Measurements from ENCODE around the gene RPUSD2.

- TF ChIP-seq, protein P1, sequence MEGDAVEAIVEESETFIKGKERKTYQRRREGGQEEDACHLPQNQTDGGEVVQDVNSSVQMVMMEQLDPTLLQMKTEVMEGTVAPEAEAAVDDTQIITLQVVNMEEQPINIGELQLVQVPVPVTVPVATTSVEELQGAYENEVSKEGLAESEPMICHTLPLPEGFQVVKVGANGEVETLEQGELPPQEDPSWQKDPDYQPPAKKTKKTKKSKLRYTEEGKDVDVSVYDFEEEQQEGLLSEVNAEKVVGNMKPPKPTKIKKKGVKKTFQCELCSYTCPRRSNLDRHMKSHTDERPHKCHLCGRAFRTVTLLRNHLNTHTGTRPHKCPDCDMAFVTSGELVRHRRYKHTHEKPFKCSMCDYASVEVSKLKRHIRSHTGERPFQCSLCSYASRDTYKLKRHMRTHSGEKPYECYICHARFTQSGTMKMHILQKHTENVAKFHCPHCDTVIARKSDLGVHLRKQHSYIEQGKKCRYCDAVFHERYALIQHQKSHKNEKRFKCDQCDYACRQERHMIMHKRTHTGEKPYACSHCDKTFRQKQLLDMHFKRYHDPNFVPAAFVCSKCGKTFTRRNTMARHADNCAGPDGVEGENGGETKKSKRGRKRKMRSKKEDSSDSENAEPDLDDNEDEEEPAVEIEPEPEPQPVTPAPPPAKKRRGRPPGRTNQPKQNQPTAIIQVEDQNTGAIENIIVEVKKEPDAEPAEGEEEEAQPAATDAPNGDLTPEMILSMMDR (IDR thresholded peaks at IDR 0.05; ENCODE audit: extremely low read depth in 1 of 2, insufficient read depth in 1 of 2, low read depth in 1 of 2, low read length in 2 of 2): no peak
- TF ChIP-seq POLR2A (IDR thresholded peaks at IDR 0.05; ENCODE audit: low read depth, low read length): no peak
Measured at GRCh38 chr15:40549894-40550293, 19.2 kb upstream of the RPUSD2 start.
